Skeletal muscle tissue (tissue), 4 donors: ENCODE data around the gene IL18R1. TPM values are rescaled to one million over a fixed set of nuclear protein-coding genes. Genes with fewer than 3 reads are reported as not detected.

Experiments
- H3K27ac ChIP-seq: one replicate; pipeline ENCODE4 v1.7.0; 2013; ENCODE audit warnings: mild to moderate bottlenecking, low read depth, low read length, inconsistent platforms
- H3K27me3 ChIP-seq, 3 donors: one replicate each; pipeline ENCODE4 v1.7.0; 2013; ENCODE audit warnings: low read length in 3 of 3; ENCODE audit not compliant: control insufficient read depth in 3 of 3, insufficient read depth in 3 of 3
- H3K36me3 ChIP-seq, 3 donors: one replicate each; pipeline ENCODE4 v1.7.0; 2013; ENCODE audit warnings: low read length in 3 of 3; ENCODE audit not compliant: control insufficient read depth in 3 of 3, insufficient read depth in 3 of 3
- H3K4me1 ChIP-seq, 3 donors: one replicate each; pipeline ENCODE4 v1.7.0; 2013; ENCODE audit warnings: low read length in 3 of 3, mild to moderate bottlenecking in 3 of 3; ENCODE audit not compliant: control insufficient read depth in 3 of 3, insufficient read depth in 3 of 3
- H3K4me3 ChIP-seq, 3 donors: one replicate each; pipeline ENCODE4 v1.7.0; 2013; ENCODE audit warnings: low read length in 3 of 3
- H3K9ac ChIP-seq, 3 donors: one replicate each; pipeline ENCODE4 v1.7.0; 2013; ENCODE audit warnings: low read length in 3 of 3, mild to moderate bottlenecking in 3 of 3, moderate library complexity in 2 of 3, low read depth in 1 of 3
- H3K9me3 ChIP-seq, 3 donors: one replicate each; pipeline ENCODE4 v1.7.0; 2013; ENCODE audit warnings: low read length in 3 of 3; ENCODE audit not compliant: control insufficient read depth in 3 of 3
- total RNA-seq: library from RNA; depleted of rRNA; stranded (reverse); fragments of >200 nt; gene quantifications from one replicate; pipeline ENCODE4 v1.2.3, GENCODE V29; 2014
- donor health status: Osteomylitis.

Gene IL18R1, protein sequence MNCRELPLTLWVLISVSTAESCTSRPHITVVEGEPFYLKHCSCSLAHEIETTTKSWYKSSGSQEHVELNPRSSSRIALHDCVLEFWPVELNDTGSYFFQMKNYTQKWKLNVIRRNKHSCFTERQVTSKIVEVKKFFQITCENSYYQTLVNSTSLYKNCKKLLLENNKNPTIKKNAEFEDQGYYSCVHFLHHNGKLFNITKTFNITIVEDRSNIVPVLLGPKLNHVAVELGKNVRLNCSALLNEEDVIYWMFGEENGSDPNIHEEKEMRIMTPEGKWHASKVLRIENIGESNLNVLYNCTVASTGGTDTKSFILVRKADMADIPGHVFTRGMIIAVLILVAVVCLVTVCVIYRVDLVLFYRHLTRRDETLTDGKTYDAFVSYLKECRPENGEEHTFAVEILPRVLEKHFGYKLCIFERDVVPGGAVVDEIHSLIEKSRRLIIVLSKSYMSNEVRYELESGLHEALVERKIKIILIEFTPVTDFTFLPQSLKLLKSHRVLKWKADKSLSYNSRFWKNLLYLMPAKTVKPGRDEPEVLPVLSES
- 0.52 TPM for total RNA-seq

DNA sequence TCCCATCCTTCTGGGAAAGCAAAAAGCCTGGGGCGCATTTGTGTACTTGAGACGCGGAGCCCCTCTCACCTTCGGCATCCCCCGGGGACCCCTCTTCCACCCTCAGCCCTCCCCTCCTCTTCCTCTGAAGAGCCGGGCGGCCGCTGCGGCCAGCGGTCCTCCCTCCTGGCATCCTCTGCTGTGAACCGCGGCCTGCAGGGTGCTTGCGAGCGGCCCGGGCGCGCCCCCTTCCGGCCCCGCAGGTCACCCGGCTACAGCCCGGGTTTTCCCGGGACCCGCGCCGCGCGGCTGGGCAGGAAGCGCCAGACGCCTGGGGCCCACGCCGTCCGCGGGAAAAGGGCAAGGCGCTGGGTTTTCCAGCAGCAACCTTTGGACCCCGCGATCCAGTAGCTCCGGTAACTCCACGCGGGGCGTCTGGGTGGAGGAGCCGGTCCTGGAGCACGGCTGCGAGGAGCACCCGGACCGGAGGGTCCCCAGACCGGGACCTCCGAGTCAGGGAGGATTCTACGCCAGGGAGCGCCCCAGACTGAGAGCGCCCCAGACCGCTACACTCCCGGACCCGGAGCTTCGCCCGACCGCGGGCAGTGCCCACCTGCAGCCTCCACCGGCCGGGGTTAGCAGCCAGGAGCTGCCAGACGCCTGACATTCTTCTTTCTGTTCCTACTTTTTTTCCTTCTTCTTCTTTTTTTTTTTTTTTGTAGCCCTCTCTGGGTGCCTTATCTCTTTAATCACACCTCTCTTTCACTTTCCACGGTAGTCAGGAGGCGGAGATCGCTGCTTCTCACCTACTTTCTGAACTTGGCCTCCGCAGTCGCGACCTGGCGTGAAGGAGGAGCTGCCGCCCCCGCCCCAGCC is at the start of gene IL18R1:
IL18R1 (plus strand) TSS at position 271 of the 855 bp plus-strand sequence. CDS start 6,865 bp downstream, outside the sequence.
- H3K9me3 ChIP-seq, result no peaks in the 10 kb centered on the region
- H3K36me3 ChIP-seq, result no peaks in the 10 kb centered on the region
- peak within 1 kb of the TSS; percentile 68 to 83 (median 78) for H3K9ac ChIP-seq
- H3K4me3 ChIP-seq, result peak within 1 kb of the TSS; percentile 70 to 77 (median 77)
- H3K4me1 ChIP-seq, result peaks cover 0 to 3% (median 3%) of the 10 kb centered on the region in 3 donors
- no peaks in the 10 kb centered on the region for H3K27me3 ChIP-seq
- H3K27ac ChIP-seq, result no peak within 1 kb of the TSS

DNA sequence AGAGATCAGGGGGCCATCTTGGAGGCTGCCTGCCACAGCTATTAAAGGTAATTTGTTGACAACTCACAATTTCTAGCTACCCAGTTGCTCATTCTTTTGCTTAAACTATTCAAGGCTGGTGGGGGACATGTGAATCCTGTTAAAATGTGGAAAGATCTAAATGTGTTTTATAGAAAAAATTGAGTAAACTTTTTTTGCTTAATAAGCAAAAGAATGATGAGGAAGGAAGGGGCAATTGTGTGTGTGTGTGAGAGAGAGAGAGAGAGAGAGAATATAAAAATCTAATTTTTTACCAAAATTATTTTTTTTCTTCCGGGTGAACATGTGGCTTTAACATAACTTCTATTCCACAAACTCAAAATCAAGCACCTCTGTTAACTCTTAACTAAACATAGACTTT is 49.5 kb upstream of the IL18R1 start:
- Histone ChIP-seq H3K9me3 (no peaks in the 10 kb centered on the region), H3K27ac (no peak overlapping the region), H3K36me3 (no peaks in the 10 kb centered on the region), H3K27me3 (peaks cover 0 to 3% (median 0%) of the 10 kb centered on the region in 3 donors), H3K9ac (no peak overlapping the region), H3K4me3 (no peak overlapping the region), H3K4me1 (no peaks in the 10 kb centered on the region)

DNA sequence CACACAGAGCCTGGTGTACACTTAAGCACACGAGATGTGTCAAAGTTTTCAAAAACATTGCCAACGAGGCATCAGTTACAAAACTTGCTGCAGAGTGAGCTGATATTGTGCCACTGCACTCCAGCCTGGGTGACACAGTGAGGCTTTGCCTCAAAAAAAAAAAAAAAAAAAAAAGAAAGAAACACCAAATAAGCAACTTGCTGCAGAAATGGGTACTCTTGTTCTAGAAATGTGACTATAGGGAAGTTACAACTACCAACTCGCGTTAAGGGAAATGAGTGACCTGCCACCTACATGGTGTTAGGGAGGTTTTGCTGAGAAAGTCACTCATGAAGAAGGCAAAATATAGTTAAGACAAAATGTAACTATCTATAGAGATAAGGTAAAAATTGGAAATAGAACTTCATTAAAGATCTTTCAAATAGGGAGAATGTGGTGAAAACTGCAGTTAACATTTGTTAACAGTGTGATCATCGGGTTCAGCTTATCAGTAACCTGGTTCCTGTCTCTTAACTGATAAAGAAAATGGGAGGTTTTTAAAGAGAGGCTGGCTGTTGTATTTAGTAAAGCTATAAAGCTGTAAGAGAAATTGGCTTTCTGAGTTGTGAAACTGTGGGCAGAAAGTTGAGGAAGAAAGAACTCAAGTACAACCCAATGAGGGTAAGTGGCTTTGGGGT is 44.5 kb upstream of the IL18R1 start, which contains the start of gene IL1RL1:
IL1RL1 (plus strand) TSS at position 600 of the 677 bp plus-strand sequence. CDS start 26,702 bp downstream, outside the sequence.
- H3K4me1 ChIP-seq, result no peaks in the 10 kb centered on the region
- no peaks in the 10 kb centered on the region for H3K27me3 ChIP-seq
- no peak within 1 kb of the TSS for H3K27ac ChIP-seq
- no peaks in the 10 kb centered on the region for H3K36me3 ChIP-seq
- H3K4me3 ChIP-seq, result no peak within 1 kb of the TSS
- no peak within 1 kb of the TSS for H3K9ac ChIP-seq
- no peaks in the 10 kb centered on the region for H3K9me3 ChIP-seq

DNA sequence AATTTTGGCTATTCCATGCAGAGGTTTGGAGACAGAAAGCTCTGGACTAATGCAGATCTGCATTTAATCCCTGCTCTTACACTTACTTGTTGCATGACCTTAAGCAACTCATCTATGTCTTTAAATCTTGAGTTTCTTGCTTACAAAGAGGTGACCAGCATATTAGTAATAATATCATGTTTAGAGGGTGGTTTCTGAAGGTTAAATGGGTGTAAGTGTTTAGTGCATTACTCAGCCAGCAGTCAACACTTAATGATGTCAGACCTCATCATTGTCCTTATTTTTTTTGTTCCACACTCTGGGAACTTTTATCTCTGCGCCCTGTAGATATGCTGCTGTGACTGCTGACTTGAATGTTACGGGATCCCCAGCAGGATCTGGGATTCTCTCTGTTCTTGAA is 42.6 kb upstream of the IL18R1 start:
- no peaks in the 10 kb centered on the region for H3K27me3 ChIP-seq
- no peak overlapping the region for H3K27ac ChIP-seq
- H3K9me3 ChIP-seq, result no peaks in the 10 kb centered on the region
- no peak overlapping the region for H3K9ac ChIP-seq
- no peaks in the 10 kb centered on the region for H3K4me1 ChIP-seq
- no peak overlapping the region for H3K4me3 ChIP-seq
- H3K36me3 ChIP-seq, result no peaks in the 10 kb centered on the region

DNA sequence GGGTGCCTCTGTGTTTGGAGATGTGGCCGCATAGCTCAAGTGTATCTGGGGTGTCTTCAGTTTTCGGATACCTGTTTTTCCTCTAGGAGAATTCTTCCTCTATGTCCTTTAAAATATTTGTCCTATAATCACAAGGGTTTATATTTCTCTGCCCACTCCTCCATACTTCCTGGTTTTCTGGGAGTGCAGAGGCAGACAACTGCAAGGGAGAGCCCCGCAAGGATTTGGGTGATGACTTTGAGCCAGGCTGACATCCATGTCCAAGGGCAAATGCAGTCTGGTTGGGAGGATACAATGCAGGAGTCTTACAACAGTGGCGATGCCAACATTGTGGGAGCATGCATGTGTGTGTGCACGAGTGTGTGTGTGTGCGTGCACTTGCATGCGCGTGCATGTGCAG is 42.1 kb upstream of the IL18R1 start:
- H3K27ac ChIP-seq, result no peak overlapping the region
- H3K9me3 ChIP-seq, result no peaks in the 10 kb centered on the region
- H3K9ac ChIP-seq, result no peak overlapping the region

DNA sequence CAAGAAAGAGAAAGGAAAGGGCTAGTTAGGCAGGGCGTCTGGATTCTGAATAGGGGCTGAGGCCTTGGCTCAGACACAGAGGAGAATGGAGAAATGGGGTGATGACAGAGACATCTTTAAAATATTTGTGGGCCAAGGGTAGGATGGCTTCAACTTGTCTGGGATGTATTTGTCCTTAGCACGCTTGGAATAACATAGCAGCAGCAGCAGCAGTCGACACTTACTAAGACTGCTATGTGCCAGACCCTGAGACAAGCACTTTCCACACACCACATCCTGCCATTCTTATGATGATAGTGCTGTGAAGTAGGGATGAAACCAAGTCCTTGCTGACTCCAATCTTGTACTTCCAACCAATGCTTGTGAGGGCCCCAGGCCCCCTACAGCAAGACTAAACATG is 41.6 kb upstream of the IL18R1 start:
- no peaks in the 10 kb centered on the region for H3K27me3 ChIP-seq
- H3K36me3 ChIP-seq, result no peaks in the 10 kb centered on the region
- no peak overlapping the region for H3K27ac ChIP-seq
- no peaks in the 10 kb centered on the region for H3K4me1 ChIP-seq
- H3K4me3 ChIP-seq, result no peak overlapping the region
- H3K9ac ChIP-seq, result no peak overlapping the region
- H3K9me3 ChIP-seq, result no peaks in the 10 kb centered on the region

More for the DNA sequence above, 42.1 kb upstream of the IL18R1 start:
- H3K27me3 ChIP-seq, result no peaks in the 10 kb centered on the region
- H3K4me3 ChIP-seq, result no peak overlapping the region
- no peaks in the 10 kb centered on the region for H3K4me1 ChIP-seq
- H3K36me3 ChIP-seq, result no peaks in the 10 kb centered on the region

DNA sequence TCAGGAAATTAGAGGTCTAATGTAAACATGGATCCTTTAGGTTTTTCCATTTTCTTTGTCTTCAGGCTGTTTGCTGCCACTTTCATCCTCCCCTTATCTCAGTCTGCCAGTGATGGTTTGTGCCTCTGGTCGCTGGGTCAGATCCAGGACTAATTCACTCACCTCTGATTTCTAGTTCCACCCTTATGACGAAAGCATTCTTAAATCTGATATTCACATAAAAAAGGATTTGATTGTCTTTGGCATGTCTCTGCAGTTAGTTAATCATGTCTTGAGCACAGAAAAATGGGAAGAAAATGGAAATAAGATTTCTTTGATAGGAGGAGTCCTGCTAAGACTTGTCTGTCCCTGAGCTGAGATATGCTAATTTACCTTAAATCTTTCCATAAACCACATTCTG is 39.7 kb upstream of the IL18R1 start:
- Histone ChIP-seq H3K27ac (no peak overlapping the region), H3K4me3 (no peak overlapping the region), H3K27me3 (no peaks in the 10 kb centered on the region), H3K9ac (no peak overlapping the region), H3K9me3 (no peaks in the 10 kb centered on the region), H3K36me3 (no peaks in the 10 kb centered on the region), H3K4me1 (no peaks in the 10 kb centered on the region)

DNA sequence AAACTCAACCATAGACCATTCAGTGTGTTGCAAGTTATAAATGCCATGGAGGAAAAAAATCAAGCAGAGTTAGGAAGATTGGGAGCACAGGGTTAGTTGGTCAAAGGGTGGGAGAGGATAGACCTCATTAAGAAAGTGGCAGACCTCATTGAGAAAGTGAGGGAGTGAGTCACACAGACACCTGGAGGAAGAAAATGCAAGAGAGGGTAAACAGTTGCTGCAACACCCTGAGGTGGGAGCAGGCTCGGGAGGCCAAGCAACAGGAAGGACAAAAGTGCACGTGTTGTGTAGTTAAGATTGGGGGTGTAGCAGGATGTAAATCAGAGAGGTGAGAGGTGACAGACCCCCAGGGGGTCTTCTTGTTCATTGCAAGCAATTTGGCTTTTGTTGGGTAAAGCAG is 37.9 kb upstream of the IL18R1 start:
- Histone ChIP-seq H3K27ac (no peak overlapping the region), H3K4me1 (no peaks in the 10 kb centered on the region), H3K9ac (no peak overlapping the region), H3K27me3 (no peaks in the 10 kb centered on the region), H3K36me3 (no peaks in the 10 kb centered on the region), H3K9me3 (no peaks in the 10 kb centered on the region), H3K4me3 (no peak overlapping the region)

DNA sequence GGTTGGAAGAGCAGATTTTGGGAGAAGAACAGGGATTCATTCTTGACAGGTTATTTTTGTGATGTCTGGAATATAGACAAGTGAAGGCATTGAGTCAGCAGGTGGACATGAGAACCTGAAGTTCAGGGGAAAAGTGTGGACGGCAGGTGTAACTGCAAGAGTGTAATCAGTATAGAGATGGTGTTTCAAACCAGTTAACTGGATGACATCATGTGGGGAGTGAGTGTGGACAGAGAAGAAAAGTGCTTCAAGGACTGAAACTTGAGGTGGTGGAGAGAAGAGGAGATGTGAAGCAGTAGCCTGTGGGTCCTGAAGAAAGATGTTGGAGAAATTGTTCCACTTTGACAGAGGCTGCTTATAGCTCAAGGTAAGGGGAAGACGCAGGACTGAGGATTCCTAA is 37.2 kb upstream of the IL18R1 start:
- no peak overlapping the region for H3K27ac ChIP-seq
- no peak overlapping the region for H3K4me3 ChIP-seq
- no peaks in the 10 kb centered on the region for H3K4me1 ChIP-seq
- no peak overlapping the region for H3K9ac ChIP-seq
- H3K36me3 ChIP-seq, result no peaks in the 10 kb centered on the region
- no peaks in the 10 kb centered on the region for H3K27me3 ChIP-seq
- no peaks in the 10 kb centered on the region for H3K9me3 ChIP-seq
